Ureter (tissue), 1 donor: ENCODE data around the gene PLEKHS1. TPM values are rescaled to one million over a fixed set of nuclear protein-coding genes. Genes with fewer than 3 reads are reported as not detected.

ENCODE experiments used
- DNase-seq: peaks from one replicate; pipeline ENCODE4 v3.0.0-alpha.2; 2020; ENCODE audit warnings: low spot score
- total RNA-seq: library from RNA; stranded (reverse); gene quantifications from one replicate; pipeline ENCODE4 v1.2.4, GENCODE V29; 2023
- donor health status: DM: yes; HTN: yes; CAD: no.

PLEKHS1 gene
- total RNA-seq: 25.7 TPM

DNA sequence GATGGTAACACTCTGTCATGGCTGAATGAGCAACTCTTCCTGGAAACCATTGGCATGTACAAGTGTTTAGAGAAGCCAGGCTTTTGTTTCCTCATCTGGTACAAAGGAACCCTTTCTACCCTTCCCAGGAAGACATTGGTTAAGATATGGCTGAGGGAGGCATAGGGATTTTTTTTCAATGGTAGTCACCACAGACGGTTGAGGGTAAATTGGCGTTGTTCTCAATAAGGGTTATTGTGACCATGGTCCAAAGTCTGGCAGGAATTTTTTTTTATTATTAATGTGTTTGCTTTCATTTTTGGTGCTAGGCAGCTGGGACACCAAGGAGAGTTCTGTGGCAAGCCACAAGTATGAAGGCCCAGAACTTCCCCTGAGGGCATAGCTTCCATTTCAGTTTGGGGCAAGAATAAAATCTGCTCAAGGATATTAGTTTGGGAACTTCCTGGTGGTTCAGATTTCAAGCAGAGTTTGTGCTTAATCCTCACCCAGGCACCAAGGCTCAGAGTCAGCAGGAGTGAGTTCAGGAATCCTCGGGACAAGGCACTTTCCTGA is at the start of gene PLEKHS1:
TSS of gene PLEKHS1 (plus strand) at position 502 of the 552 bp plus-strand sequence. CDS start 3,596 bp downstream, outside the sequence.
- no peak for DNase-seq

- no peak for DNase-seq
Measured at GRCh38 chr10:113704637-113705343, 46.7 kb upstream of the PLEKHS1 start.

GRCh38 chr10:113705344-113705652 is 46.2 kb upstream of the PLEKHS1 start:
- DNase-seq: no peak

DNA sequence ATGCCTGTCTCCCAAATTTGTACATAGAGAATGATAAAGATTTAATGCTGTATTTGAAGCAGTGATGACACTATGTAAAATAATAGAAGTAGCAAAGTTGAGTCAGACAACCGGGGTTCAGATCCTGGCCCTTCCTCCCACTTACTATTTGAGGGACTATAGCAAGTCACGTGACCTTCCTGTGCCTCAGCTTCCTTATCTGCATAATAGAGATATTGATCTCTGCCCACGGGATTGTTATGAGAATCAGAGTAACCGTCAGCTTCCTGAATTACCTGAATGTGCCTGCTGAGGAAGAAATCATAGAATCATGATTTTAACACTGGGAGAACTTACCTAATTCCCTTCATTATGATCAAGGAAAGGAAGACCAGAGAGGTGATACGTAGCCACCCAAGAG is 44.9 kb upstream of the PLEKHS1 start:
- DNase-seq: no peak

DNA sequence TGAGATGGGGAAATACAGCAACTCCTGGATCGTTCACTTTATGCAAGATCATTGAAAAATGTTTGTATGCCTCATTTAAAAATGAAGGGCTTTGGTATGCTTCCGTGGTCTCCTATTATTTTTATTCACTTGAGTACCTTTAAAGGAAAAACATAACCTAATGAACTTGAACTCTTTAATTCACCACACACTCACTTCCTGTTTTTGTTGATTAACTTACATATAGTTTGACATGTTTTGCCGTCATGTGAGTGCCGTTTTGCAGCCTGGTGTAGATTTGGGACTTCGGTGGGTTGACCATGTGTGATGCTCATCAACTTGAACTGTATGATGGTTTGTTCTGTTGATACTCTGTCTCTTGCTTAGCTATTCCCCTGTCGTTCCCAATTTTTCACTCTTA is 42.8 kb upstream of the PLEKHS1 start:
- no peak for DNase-seq

DNA sequence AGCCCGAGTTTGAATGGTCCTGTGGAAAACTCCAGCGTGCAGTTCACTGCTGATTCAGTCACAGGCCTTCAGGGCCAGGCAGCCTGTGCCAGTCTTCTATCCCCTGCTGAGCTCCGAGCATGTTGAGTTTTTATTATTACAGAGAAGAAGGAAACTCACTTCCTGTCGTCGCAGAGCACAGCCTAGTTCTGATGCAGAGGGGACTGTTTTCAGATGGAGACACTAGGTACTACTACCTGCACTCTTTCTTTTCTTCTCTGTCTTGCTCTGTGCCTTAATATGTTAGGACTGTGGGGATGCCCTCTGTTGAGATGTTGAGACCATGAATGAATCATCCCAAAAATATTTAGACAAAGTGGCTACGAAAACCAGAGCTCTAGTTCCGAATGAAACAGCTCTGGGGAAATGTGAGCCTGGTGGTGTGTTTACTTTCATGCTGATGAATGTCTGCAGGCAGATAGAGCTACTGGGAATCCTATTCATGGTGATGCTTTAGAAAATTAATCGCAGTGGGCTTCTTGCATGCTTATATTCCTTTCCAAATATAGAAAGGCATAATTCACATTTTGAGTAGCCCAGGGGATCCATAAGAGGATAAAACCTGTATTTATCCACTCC is 42.2 kb upstream of the PLEKHS1 start:
- no peak for DNase-seq

DNA sequence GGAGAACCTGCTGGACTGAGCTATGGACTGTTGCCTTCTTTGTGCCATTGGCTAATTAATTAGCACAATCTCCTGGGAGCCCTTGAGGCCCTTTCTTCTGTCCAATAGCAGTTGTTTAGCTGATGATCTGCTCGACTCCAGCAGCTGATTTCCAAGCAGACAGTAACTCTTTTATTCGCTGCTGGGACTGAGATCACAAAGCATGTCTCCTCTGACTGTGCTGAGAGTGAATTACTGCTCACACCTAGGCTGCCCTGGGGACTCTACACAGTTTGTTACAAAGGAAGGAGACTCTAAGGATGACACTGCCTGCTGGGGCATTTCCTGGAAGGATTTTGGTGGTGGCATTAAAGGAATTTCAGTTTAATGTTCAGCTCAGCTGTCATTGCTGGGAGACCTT is 40.3 kb upstream of the PLEKHS1 start:
- no peak for DNase-seq

DNA sequence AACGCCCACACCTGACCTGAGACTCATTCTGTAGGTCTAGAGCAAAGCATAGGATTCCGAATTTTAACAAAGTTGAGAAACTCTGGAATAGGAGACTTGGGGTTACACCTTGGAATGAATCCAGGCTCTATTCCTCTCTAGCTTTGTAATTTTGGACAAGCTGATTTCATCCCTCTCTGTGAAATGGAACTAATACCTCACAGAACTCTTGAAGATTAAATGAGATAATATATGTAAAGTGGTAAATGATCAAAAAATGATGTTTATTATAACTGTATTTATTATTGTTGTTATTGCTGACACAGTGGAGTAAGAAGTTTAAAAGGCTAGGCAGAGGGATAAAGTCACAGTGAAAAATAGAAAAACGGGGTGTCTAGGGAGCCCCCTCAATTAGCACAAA is 39.5 kb upstream of the PLEKHS1 start:
- DNase-seq: no peak

DNA sequence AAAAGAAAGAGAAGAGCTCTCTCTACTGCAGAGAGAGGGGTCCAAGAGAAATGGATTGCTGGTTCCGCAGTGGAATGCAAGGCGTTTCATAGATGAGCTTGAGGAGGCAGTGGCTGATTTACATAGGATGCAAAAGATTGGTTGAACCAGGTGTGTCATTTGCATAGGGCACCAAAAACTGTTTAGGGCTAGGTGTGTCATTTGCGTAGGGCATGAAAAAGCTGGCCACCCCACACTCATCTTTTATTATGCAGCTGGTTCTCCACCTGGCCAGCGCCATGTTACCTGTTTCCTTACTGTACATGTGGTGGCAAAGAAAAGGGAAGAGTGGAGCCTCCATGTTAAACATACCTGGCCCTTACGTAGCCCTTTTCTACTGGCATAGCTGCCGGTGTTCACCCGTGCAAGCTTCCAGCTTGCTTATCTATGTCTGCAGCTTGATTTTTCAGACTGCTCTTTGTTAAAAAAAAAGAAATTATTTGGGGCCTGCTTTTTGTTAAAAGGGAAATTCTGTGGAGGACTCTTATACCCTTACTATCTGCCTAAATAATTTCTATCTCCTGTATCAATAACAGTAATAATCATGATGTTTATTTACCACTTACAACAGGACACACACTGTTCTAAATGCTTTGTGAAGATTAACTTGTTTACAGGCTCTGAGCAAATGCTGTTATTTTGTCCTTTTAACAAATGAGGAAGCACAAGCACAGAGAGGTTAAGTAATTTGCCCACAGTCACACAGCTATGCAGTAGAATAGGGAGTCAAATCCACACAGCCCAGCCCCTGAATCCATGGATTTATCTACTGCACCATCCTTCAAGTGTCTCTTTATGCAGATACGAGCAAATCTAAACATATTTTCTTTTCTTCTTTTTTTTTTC is 38.5 kb upstream of the PLEKHS1 start:
- no peak for DNase-seq

DNA sequence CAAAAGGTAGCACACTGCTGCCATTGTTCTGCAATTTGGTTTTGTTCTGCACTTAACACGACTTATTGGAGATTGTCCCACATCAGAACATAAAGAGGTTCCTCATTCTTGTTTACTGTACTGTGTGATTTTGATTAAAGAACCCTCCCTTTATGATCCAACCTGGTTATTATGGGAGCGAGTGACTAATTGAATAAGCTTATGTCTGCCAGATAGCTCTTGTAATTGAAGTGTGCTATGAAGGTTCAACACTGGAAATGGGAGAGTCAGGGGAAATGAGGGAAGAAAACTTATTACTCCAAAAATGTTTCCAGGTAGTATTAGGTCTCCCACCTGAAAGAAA is 37.9 kb upstream of the PLEKHS1 start:
- DNase-seq: no peak

- DNase-seq: no peak
Measured at GRCh38 chr10:113716109-113716910, 35.2 kb upstream of the PLEKHS1 start.

- no peak for DNase-seq
Measured at GRCh38 chr10:113718969-113719822, 32.3 kb upstream of the PLEKHS1 start.

DNA sequence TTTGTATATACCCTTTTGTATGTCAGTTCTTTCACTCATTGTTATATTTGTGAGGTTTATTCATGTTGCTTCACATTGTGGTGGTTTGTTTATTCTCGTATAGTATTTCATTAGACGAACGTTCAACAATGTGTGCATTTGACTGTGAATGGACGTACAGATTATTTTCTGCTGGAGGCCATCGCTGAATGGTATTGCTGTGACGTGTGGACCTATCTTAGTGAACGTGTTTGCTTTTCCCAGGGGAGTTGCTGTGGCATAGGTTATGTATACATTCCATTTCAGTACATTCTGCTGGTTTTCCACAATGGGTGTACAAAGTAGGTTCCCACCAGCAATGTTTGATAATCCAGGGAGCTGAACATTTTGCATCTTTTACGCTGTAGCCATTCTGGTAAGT is 31.1 kb upstream of the PLEKHS1 start:
- DNase-seq: no peak

- no peak for DNase-seq
Measured at GRCh38 chr10:113732160-113732881, 19.2 kb upstream of the PLEKHS1 start.

GRCh38 chr10:113732966-113733365 is 18.5 kb upstream of the PLEKHS1 start:
- no peak for DNase-seq

DNA sequence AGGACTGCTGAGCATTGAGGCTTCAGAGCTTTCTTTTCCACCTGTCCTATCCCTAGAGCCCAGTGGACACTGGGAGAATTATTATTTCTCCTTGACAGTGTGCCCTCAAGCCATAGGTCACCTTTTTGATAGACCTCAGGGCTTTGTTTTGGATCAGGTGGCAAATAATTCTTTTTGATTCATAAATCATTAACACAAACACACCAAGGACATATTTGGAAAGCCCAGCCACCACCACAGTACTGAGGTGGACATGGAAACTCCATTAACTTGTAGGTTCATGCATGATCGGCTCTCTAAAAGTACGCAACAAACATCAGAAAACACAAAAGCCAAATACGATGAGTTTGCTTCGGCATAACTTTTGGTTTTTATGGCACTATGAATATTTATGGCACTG is 17.8 kb upstream of the PLEKHS1 start:
- no peak for DNase-seq

DNA sequence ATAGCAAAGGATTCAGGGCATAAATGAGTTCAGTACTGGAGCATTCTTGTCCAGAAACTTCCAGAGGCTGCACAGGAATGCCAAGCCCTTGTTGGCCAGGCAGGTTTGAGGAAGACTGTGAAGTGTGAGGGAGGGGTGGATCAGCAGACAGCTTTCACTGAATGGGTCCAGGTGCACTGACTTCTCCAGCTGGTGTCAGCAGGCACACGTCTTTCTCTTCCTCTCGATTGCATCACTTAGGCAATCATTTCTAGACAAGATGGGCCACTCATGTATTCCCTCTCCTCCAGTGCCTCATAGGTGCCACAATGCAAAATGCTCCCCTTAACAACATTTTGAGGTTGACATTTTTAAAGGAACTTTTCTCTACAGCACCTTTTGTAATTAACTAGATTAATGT is 15.6 kb upstream of the PLEKHS1 start:
- no peak for DNase-seq

DNA sequence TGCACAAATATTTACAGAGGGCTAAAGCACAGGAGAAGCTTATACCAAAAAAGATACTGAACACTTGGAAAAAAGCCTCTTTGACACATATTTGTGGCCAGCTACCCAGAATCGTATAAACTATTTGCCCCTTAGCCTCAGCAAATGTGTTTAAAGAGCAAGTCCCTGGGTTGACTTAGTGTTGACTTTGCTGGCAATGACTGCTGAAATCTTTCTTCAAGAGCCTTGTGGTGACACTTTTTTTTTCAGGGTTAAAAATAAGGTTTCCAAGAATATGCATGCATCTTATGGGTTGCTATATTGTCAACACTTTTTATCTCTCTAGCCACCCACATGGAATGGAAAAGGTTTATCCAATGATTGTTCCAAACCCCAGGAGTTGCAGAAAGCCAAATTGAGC is 14.9 kb upstream of the PLEKHS1 start:
- DNase-seq: no peak

DNA sequence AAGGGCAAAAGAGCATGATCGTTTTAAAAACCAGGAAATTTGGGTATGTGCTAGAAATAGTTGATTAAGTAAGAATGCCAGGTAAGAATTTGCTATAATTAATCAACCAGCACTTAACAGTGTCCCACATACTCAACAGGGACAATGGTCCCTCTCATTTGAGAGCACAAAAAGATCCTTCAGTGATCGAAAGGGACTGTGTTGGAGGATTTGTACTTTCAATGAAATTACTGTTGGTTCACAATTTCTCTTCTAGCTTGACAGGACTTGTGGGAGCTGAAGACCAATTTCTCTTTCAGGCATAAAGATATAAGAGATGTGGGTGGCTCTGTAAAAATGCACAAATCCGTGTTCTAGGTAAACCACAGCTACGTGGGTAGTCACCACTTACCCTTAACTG is 12.5 kb upstream of the PLEKHS1 start:
- no peak for DNase-seq

DNA sequence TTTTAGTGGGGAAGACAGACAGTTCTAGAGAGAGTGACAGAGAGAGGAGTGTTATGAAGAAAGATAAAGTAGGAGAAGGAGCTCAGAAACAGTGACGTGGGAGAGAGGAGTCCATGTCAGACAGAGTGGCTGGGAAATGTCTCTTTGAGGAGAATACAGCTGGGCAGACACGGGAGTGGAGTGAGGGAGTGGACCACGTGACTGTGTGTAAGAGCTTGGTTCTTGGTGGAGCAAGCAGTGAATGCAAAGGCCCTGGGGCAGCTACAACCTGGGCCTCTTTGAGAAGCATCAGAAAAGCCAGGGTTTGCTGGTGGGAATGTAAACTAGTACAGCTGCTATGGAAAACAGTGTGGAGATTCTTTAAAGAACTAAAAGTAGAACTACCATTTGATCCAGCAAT is 11.9 kb upstream of the PLEKHS1 start:
- no peak for DNase-seq
